Measurements from ENCODE around the gene PIK3CD.
A peak's percentile ranks its signal among the peaks of the same experiment; 100 is the strongest.

PIK3CD gene

DNA sequence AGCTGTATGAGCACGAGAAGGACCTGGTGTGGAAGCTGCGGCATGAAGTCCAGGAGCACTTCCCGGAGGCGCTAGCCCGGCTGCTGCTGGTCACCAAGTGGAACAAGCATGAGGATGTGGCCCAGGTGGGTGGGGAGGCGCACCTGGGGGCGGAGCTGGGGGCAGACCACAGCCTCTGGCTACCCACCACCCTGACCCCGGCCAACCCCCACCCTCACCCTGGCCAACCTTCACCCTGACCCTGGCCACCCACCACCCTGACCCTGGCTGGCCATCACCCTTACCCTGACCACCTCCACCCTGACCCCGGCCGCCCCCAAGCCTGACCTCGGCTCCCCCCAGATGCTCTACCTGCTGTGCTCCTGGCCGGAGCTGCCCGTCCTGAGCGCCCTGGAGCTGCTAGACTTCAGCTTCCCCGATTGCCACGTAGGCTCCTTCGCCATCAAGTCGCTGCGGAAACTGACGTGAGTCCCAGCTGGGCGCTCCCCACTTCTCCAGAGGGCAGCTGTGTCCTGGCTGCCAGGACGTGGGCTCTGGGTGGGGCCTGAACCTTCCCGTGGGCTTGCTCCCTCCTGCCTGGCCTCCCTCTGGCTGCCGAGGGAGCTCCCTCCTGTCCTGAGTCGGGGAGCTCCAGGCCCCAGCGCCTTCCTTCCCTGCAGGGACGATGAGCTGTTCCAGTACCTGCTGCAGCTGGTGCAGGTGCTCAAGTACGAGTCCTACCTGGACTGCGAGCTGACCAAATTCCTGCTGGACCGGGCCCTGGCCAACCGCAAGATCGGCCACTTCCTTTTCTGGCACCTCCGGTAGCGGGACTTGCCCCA, 69.5 kb downstream of the PIK3CD start:
- DNase-seq = no peak

DNA sequence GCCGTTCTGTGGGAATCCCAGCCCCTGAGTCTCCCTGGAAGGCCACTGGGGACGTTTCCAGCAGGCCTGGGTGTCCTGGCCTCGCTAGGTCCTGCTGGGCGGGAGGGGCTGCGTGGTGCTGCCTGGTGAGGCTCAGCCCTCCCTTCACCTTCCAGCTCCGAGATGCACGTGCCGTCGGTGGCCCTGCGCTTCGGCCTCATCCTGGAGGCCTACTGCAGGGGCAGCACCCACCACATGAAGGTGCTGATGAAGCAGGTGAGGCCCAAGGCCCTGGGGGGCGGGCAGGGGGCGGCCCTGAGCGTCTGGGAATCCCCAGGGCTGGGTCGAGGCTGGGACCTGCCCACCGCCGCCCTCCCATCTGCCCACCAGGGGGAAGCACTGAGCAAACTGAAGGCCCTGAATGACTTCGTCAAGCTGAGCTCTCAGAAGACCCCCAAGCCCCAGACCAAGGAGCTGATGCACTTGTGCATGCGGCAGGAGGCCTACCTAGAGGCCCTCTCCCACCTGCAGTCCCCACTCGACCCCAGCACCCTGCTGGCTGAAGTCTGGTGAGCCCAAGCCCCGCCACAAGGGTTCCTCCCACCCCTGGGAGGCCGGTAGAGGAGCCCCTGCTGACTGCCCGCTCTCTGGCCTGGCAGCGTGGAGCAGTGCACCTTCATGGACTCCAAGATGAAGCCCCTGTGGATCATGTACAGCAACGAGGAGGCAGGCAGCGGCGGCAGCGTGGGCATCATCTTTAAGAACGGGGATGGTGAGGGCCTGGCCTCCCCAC, 70.3 kb downstream of the PIK3CD start:
- DNase-seq = peak; percentile 17

DNA sequence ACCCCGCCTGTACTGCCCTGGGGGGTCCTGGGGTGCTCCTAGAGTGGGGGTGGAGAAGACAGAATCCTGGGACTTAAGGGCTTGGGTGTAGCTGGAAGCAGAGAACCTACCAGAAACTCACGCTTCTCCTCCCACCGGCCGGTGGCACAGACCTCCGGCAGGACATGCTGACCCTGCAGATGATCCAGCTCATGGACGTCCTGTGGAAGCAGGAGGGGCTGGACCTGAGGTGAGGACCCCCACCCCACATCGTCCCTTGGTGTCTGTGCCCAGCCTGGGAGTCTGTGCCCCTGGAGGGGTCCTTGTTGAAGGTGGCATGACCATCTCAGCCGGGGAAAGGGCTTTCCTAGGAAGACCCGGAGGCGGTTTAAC, 70.8 kb downstream of the PIK3CD start:
- no peak for DNase-seq

DNA sequence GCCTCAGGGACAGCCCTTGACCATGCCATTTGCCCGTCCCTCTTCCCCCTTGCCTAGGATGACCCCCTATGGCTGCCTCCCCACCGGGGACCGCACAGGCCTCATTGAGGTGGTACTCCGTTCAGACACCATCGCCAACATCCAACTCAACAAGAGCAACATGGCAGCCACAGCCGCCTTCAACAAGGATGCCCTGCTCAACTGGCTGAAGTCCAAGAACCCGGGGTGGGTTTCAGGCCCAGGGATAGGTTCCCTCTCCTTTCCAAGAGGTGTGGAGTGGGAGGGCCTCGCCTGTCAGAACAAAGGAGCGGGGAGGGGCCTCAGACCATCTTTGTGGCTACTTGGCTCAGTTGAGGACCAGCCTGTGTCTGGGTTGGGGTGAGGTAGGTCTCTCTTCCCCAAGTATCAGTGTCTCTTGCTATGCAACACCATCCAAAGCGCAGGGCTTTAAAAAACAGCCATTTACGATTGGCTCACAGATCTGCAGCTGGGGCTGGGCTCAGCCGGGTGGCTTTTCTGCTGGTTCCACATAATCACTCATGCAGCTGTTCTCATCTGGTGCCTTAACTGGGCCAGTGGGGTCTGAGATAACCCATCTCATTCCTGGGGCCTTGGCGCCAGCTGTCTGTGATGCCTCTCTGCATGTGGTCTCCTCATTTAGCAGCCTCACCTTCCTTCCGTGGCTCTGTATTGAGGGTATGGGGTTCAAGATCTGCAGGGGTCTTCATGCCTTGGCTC, 71.7 kb downstream of the PIK3CD start:
- DNase-seq = no peak

DNA sequence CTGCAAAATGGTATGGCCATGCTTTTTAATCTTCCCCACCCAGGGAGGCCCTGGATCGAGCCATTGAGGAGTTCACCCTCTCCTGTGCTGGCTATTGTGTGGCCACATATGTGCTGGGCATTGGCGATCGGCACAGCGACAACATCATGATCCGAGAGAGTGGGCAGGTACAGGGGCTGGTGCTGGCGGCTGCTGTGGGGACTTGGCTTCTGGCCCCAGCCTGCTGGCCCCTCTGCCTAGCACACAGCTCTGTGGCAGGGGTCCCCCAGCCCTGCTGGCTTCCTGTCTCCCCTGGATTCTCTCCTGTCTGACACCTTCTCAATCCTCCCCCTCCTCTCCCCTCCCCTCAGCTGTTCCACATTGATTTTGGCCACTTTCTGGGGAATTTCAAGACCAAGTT, 72.4 kb downstream of the PIK3CD start:
- no peak for DNase-seq

DNA sequence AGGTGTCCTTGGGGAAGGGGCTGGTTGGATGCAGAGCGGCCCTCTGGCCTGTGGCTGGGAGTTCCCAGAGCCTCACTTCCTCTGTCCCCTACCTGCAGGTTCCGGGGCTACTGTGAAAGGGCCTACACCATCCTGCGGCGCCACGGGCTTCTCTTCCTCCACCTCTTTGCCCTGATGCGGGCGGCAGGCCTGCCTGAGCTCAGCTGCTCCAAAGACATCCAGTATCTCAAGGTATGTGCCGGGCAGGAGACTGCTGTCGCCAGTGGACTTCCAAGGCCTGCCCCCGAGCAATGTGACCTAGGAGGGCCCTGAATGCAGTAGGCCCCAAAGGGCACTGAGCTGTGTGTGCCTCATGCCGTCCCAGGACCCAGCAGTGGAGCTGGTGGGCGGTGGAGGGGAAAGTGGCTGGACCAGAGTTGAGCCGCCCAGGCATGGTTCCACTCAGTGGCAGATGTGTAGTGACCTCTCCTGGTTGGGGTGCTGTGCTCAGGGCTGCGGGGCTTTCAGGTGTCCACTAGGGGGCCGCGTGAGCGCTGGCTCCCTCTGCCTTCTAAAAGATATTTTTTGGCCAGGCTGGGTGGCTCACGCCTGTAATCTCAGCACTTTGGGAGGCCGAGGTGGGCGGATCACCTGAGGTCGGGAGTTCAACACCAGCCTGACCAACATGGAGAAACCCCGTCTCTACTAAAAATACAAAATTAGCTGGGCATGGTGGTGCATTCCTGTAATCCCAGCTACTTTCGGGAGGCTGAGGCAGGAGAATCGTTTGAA, 73.4 kb downstream of the PIK3CD start:
- no peak for DNase-seq

DNA sequence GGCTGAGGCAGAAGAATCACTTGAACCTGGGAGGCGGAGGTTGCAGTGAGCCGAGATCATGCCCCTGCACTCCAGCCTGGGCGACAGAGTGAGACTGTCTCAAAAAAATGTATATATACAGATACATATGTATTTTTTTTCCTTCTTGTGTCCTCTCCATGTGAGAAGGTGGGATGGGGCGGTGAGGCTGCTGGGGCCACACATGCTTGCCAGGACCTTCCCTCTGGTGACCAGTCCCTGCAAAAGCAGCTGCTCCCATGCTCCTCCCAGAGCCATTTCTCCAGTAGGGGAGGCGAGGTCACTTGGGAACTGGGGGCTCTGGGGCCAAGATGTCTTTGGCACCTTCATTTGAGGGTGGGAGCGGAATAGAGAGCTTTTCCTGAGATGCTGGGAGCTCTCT, 74.9 kb downstream of the PIK3CD start:
- DNase-seq = no peak

DNA sequence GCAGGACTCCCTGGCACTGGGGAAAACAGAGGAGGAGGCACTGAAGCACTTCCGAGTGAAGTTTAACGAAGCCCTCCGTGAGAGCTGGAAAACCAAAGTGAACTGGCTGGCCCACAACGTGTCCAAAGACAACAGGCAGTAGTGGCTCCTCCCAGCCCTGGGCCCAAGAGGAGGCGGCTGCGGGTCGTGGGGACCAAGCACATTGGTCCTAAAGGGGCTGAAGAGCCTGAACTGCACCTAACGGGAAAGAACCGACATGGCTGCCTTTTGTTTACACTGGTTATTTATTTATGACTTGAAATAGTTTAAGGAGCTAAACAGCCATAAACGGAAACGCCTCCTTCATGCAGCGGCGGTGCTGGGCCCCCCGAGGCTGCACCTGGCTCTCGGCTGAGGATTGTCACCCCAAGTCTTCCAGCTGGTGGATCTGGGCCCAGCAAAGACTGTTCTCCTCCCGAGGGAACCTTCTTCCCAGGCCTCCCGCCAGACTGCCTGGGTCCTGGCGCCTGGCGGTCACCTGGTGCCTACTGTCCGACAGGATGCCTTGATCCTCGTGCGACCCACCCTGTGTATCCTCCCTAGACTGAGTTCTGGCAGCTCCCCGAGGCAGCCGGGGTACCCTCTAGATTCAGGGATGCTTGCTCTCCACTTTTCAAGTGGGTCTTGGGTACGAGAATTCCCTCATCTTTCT, 75.5 kb downstream of the PIK3CD start:
- no peak for DNase-seq

DNA sequence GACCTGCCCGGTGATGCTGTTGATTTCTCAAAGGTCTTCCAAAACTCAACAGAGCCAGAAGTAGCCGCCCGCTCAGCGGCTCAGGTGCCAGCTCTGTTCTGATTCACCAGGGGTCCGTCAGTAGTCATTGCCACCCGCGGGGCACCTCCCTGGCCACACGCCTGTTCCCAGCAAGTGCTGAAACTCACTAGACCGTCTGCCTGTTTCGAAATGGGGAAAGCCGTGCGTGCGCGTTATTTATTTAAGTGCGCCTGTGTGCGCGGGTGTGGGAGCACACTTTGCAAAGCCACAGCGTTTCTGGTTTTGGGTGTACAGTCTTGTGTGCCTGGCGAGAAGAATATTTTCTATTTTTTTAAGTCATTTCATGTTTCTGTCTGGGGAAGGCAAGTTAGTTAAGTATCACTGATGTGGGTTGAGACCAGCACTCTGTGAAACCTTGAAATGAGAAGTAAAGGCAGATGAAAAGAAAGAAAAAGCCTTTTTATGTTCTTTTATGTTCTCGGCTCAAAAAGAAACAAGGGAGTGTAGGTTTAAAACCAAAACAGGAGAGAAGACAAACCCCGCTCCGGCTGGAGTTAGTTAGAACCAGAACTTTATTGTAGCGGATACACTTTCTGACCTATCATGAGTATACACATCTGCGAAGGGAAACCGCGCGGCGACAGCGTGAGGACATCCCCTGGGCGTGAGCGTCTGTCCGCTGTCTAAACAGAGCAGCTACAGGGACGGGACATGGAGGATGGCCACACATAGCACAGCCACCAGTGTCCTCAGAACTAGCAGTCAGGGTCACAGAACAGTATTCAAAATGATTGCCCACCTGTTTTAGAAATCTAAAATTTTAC, 77.1 kb downstream of the PIK3CD start:
- no peak for DNase-seq

DNA sequence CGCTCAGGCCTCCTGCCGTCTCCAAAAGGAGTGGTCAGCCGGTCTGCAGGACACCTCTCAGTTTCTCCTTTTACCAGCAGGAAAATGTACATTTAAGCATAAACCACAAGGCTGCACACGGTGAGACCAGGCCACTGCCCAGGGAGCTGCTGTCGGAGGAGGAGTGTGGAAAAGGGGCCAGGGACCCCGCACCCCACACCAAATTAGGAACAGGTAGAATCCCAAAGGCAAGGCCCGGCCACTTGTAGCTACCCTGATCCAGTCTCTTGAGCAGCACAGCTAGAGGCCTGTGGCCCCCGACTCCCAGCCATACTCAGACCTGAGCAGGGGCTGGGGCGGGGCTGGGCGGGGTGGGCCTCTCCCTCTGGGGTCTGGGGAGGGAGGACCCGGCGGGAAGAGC, 78.0 kb downstream of the PIK3CD start:
- no peak for DNase-seq

DNA sequence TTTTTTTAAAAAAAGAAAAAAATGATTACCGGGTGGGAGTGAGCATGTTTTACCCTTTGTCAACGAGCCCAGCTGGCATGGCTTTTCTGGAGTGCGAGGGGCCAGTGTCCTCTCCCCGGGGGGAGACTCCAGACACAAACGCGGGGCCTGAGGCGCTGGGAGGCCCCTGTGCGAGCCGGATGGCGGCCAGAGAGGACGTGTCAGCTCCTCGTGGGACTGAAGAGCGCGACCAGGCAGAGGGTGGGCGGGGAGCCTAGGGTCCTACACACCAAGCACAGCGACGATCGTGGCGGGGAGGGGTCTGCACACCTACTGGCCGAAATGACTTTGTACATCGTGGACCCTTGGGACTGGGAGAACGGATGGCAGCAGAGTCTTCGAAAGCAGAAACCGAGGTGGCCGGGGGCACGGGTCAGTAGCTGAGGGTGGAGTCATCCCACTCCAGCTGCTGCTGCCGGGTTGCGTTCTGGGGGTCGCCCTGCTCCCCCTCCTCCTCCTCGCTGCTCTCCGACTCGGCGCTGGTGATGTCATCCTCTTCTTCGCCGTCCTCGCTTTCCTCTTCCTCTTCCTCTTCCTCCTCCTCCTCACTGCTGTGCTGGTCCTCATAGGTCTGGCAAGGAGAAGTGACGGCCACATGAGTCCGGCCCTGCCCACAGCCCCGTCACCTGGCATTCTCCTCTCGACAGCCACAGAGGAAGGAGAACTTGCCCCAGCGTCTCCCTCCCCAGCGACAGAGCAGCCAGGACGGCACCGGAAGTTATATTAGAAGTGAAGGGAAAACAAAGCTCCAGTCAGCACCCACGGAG, 78.8 kb downstream of the PIK3CD start:
- no peak for DNase-seq

DNA sequence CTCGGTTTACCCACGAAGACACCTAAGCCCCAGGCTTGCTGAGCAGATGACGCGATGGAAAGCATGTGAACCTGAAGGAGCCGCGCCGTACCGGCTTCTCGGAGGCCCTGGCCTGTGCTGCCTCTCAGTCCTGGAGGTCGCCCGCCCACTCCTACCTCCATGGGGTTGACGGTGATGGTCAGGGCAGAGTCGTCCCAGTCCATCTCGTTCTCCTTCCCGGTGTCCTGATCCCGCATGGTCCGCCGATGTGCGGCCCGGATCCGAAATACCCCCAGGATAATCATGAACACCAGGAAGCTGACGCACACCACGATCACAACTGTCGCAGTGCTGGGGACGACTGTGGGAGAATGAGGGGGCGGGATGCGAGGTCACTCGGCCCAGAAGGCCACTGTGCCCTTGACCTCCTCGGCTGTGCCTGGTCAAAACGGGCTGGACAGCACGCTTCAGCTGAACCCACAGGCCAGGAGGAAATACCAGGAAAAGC, 79.6 kb downstream of the PIK3CD start:
- DNase-seq = no peak

DNA sequence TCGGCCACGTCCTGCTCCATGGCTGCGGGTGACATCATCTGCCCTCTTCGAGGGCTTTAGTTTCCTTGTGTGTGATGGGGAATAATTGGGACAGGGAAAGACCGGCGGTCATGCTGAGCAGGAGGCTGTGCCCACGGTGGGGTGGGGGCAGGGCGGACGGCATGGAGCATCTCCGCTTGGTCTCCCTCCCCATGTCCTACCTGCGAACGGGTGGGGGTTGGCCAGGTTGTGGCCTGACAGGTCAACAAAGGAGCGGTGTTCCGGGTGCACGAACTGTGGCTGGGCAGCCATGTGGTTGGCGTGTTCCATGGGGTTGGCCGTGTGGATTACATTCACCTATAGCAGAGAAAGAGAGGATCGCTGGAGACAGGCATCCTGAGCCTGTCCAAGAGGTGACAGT, 80.0 kb downstream of the PIK3CD start:
- DNase-seq = no peak

DNA sequence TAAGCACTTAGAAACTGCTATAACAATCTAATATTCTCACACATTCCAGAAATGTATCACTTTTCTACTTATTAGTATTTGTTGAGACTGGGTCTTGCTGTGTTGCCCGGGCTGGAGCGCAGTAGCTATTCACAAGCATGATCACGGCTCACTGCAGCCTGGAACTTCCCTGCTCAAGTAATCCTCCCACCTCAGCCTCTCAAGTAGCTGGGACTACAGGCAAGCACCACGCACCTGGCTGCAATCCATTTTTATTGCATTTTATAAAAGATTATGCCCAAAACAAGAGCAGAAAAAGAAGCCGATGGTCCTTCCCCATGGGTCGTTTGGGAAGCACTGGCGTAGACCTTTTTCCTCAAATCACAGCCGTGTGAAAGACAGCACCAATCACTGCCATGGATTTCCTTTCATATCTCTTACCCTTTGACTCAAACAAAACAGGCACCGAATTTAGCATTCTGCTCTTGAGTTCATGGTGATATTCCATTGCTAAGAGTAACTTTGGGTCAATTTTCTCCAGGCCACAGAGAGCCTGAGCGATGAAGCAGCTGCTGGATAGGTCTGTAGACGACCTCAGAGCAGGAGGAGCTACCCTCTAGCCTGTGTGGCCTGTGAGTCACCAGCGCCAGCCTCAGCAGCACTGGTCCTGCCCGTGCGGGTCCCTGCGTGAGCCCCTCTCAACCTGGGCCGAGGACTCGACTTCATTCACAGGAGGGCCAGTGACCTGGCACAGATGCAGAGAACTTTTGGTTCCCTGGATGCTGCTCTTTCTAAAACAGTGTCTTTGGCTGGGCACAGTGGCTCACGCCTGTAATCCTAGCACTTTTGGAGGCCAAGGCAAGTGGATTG, 80.8 kb downstream of the PIK3CD start:
- no peak for DNase-seq

DNA sequence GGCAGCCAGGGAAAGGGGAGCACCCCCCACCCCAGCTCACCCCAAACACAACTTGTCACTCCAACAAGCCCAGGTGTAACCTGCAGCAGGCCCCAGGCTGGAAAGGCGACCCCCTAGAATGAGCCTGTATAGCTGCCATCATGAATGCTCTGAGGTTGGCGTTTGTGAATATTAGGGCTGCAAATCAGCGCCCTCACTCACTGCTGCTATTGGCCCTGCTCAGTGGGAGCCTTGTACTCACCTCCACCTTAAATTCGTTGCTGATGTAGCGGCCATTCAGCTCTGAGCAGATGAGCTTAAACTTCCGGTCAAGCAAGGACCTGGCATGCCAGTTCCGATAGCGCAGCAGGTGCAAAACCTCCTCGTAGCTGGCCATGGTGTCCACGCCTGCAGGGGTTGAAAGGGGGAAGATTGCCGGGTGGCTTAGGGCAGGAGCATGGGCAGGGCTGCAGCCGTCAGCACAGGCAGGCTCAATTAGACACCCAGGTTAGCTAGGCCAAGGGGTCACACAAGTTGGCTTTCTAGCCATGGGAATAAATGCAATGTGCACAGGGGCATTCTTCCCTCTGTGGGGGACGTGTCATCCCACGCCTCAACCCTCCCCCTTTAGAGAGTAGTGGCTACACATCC, 81.7 kb downstream of the PIK3CD start:
- no peak for DNase-seq

DNA sequence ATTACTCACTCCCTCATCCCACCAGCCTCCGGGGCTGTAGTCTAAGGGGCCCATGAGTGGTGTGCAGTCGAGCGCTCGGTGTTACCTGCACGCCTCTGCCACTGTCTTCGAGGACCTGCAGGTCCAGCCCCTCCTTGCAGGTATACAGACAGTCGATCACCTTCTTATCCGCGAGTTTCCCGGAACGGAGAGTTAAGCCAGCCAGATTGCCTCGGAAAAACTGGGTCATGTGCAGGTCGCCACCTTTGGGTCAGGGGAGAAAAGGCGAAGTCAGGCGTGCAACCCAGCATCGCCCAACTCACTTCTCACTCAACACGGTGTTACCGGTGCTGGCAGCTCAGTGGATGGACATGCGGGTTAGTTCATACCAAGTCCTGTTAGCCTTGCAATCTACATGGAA, 84.3 kb downstream of the PIK3CD start:
- DNase-seq = no peak

DNA sequence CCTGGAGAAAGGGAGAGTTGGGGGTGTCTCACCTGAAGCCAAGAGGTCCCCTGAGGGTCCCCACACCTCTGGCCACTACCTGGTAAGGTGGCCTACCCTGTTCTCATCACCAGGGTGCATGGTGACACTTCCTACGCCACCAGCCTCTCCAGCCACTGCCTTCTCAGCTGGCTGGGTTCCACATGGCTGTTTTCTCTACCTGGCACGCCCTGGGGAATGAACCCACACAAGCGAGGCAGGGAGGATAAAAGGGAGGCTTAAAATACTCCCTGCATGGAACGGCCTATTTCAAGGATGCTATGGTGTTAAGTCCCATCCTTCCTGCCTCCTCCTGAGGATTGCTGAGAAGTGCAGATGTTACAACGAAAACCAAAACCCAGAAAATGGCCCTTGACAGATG, 84.7 kb downstream of the PIK3CD start:
- DNase-seq = no peak

DNA sequence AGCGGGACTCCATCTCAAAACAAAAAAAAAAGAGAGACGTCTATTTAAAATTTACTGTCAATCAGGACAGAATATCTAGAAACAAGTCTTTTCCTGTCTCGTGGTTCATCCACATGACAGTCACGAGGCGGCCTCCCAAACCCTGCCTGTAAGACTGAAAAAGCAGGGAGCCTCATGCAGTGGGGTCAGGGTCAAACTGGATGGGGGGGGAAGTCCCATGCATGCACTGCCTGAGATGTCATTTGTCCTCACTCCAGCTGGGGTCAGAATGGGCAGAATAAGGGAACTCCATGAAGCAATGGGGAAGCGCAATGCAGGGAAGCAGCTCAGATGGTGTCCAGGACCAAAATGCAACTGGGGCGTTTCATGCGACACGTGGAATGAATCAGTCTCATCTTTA, 85.5 kb downstream of the PIK3CD start:
- no peak for DNase-seq

DNA sequence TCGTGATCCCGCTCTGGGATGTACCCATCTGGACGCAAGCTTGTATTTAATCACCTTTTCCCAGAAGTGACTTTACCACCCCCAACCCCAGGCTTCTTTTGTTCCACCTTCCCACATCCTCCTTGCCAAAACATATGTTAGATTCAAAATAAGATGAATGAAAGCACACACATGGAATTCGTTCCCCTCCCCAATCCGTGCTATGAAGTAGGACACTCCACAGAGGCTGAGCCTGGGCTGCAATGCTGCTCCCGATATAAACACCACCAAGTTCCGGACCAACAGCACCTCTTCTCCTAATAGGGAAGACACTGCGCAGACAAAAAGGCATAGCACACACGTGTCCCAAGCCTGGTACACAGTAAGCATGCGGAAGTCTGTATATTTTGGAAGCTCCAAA, 86.1 kb downstream of the PIK3CD start:
- no peak for DNase-seq
